Lung (tissue), 12 donors: ENCODE measurements around the gene BSN. TPM values are rescaled to one million over a fixed set of nuclear protein-coding genes. Genes with fewer than 3 reads are reported as not detected.

Experiments used
- ATAC-seq: fragments of 200-7000 bp; cut with Tn5 transposase; one replicate; pipeline ENCODE4 v1.9.1; 2020; ENCODE audit warnings: moderate number of reproducible peaks; ENCODE audit not compliant: insufficient read depth, low FRiP score
- DNase-seq, 3 donors: peaks; one replicate each; pipeline ENCODE4 v3.0.0-alpha.2; 2013 to 2017
- H3K27ac ChIP-seq, 2 donors: one replicate each; pipeline ENCODE4 v1.5.1; 2013; ENCODE audit warnings: mild to moderate bottlenecking in 2 of 2, moderate library complexity in 2 of 2, control low read depth in 1 of 2, inconsistent platforms in 1 of 2, low read depth in 1 of 2, low read length in 1 of 2
- H3K27me3 ChIP-seq, 3 donors: one replicate each; pipeline ENCODE4 v1.5.1; 2013; ENCODE audit warnings: low read length in 2 of 3; ENCODE audit not compliant: control insufficient read depth in 3 of 3, insufficient read depth in 3 of 3
- H3K36me3 ChIP-seq, 4 donors: one replicate each; pipeline ENCODE4 v1.5.1; 2013; ENCODE audit warnings: low read length in 4 of 4, mild to moderate bottlenecking in 1 of 4, moderate library complexity in 1 of 4; ENCODE audit not compliant: control insufficient read depth in 4 of 4, insufficient read depth in 4 of 4
- H3K4me1 ChIP-seq, 5 donors: one replicate each; pipeline ENCODE4 v1.5.1; 2013; ENCODE audit warnings: low read length in 5 of 5, mild to moderate bottlenecking in 2 of 5, moderate library complexity in 1 of 5; ENCODE audit not compliant: control insufficient read depth in 5 of 5, insufficient read depth in 5 of 5
- H3K4me3 ChIP-seq: one replicate; pipeline ENCODE4 v1.5.1; 2013; ENCODE audit warnings: mild to moderate bottlenecking, control low read depth, moderate library complexity
- H3K9ac ChIP-seq, 2 donors: one replicate each; pipeline ENCODE4 v1.5.1; 2013; ENCODE audit warnings: low read length in 2 of 2, control low read depth in 1 of 2; ENCODE audit not compliant: insufficient read depth in 1 of 2
- H3K9me3 ChIP-seq, 4 donors: one replicate each; pipeline ENCODE4 v1.5.1; 2013; ENCODE audit warnings: low read length in 3 of 4, mild to moderate bottlenecking in 1 of 4, moderate library complexity in 1 of 4; ENCODE audit not compliant: control insufficient read depth in 4 of 4, insufficient read depth in 3 of 4
- CTCF ChIP-seq: IDR thresholded peaks from 2 replicates; pipeline ENCODE4 v1.5.1; 2012; ENCODE audit warnings: mild to moderate bottlenecking; ENCODE audit errors: control extremely low read depth, extremely low read depth
- WGBS, 2 donors: extraction: QIAGEN DNeasy Blood & Tissue Kit; methylation state at CpG; one replicate each; pipeline ENCODE4 v1.1.7; 2013; 5-methylcytosine and 5-hydroxymethylcytosine counted together
- polyA plus RNA-seq, 2 donors: library from polyadenylated mRNA; stranded (reverse); fragments of 200-250 nt; gene quantifications; one replicate each; pipeline ENCODE4 v1.2.1, GENCODE V29; 2013
- total RNA-seq, 2 donors: library from RNA; depleted of rRNA in 1 of 2; stranded (reverse); fragments of >200 nt in 1 of 2; gene quantifications; one replicate each; pipeline ENCODE4 v1.2.1, GENCODE V29; 2014 to 2021
- donor health status: control.
- donor health status: control.
- donor health status: Bipolar disorder and iron deficiency.
- donor health status: healthy.
- donor health status: DM: yes; HTN: yes; CAD: no.

Gene BSN
- total and polyA plus RNA-seq, 4 donors: 0.09 to 0.71 (median 0.47) TPM

GRCh38 chr3:49641921-49642707, 87.8 kb downstream of the BSN start:
- Histone ChIP-seq H3K4me1 (no peaks in the 10 kb centered on the region), H3K9ac (no peak overlapping the region), H3K9me3 (no peaks in the 10 kb centered on the region), H3K27ac (no peak overlapping the region), H3K27me3 (no peaks in the 10 kb centered on the region), H3K4me3 (no peak overlapping the region), H3K36me3 (no peaks in the 10 kb centered on the region)
- DNase-seq (no peak), ATAC-seq (no peak)
- WGBS, 2 donors: 93 to 97% methylated on average over 14 of the region's 14 CpGs
- TF ChIP-seq CTCF: no peak

GRCh38 chr3:49642708-49643145, 88.5 kb downstream of the BSN start:
- 94 to 97% methylated on average over 9 of the region's 9 CpGs for WGBS, 2 donors
- DNase-seq (no peak), ATAC-seq (no peak)
- Histone ChIP-seq H3K9me3 (no peaks in the 10 kb centered on the region), H3K27me3 (no peaks in the 10 kb centered on the region), H3K36me3 (no peaks in the 10 kb centered on the region), H3K4me3 (no peak overlapping the region), H3K9ac (no peak overlapping the region), H3K27ac (no peak overlapping the region), H3K4me1 (peaks cover 0 to 3% (median 0%) of the 10 kb centered on the region in 5 donors)
- no peak for TF ChIP-seq CTCF

GRCh38 chr3:49644684-49645083, 90.4 kb downstream of the BSN start:
- Histone ChIP-seq H3K27ac (no peak overlapping the region), H3K4me1 (peaks cover 0 to 8% (median 2%) of the 10 kb centered on the region in 5 donors), H3K27me3 (no peaks in the 10 kb centered on the region), H3K9me3 (no peaks in the 10 kb centered on the region), H3K4me3 (no peak overlapping the region), H3K36me3 (no peaks in the 10 kb centered on the region), H3K9ac (no peak overlapping the region)
- no peak for TF ChIP-seq CTCF
- DNase-seq (no peak), ATAC-seq (no peak)
- 78 to 82% methylated on average over 8 of the region's 8 CpGs for WGBS, 2 donors
